ENCODE data around the gene DENND4A.
"Not testable (repeated sequence)": the region's sequence is repeated elsewhere in the genome, so short reads cannot be mapped to it uniquely, and the experiment has no call there.

The DENND4A gene

GRCh38 chr15:65789759-65790425, 2.2 kb downstream of the DENND4A start:
- DNase-seq (ENCODE audit: low read depth in 2 of 3, low spot score in 2 of 3) = no peak

GRCh38 chr15:65789105-65789504, 3.0 kb downstream of the DENND4A start:
- no peak for DNase-seq (ENCODE audit: low read depth in 2 of 3, low spot score in 2 of 3)

- DNase-seq (ENCODE audit: low read depth in 2 of 3, low spot score in 2 of 3) = no peak
These were observed 4.8 kb downstream of the DENND4A start for GRCh38 chr15:65787260-65787659.

GRCh38 chr15:65785151-65785550, 6.9 kb downstream of the DENND4A start:
- DNase-seq (ENCODE audit: low read depth in 2 of 3, low spot score in 2 of 3) = no peak

- no peak for DNase-seq (ENCODE audit: low read depth in 2 of 3, low spot score in 2 of 3)
These were observed 8.2 kb downstream of the DENND4A start for GRCh38 chr15:65783872-65784271.

- DNase-seq (ENCODE audit: low read depth in 2 of 3, low spot score in 2 of 3) = no peak
These were observed 10.0 kb downstream of the DENND4A start for GRCh38 chr15:65782096-65782495.

GRCh38 chr15:65778701-65779100, 13.4 kb downstream of the DENND4A start:
- not testable (repeated sequence) for DNase-seq (ENCODE audit: low read depth in 2 of 3, low spot score in 2 of 3)

GRCh38 chr15:65778269-65778668, 13.8 kb downstream of the DENND4A start:
- DNase-seq (ENCODE audit: low read depth in 2 of 3, low spot score in 2 of 3) = no peak

GRCh38 chr15:65777843-65778242, 14.2 kb downstream of the DENND4A start:
- no peak for DNase-seq (ENCODE audit: low read depth in 2 of 3, low spot score in 2 of 3)

GRCh38 chr15:65777053-65777452, 15.0 kb downstream of the DENND4A start:
- DNase-seq (ENCODE audit: low read depth in 2 of 3, low spot score in 2 of 3) = no peak

- DNase-seq (ENCODE audit: low read depth in 2 of 3, low spot score in 2 of 3) = no peak
These were observed 18.5 kb downstream of the DENND4A start for GRCh38 chr15:65773386-65774111.

GRCh38 chr15:65772930-65773329, 19.2 kb downstream of the DENND4A start:
- no peak for DNase-seq (ENCODE audit: low read depth in 2 of 3, low spot score in 2 of 3)

- no peak for DNase-seq (ENCODE audit: low read depth in 2 of 3, low spot score in 2 of 3)
These were observed 20.2 kb downstream of the DENND4A start for GRCh38 chr15:65771870-65772269.

- no peak for DNase-seq (ENCODE audit: low read depth in 2 of 3, low spot score in 2 of 3)
These were observed 22.6 kb downstream of the DENND4A start for GRCh38 chr15:65769482-65769881.

- DNase-seq (ENCODE audit: low read depth in 2 of 3, low spot score in 2 of 3) = no peak
These were observed 24.2 kb downstream of the DENND4A start for GRCh38 chr15:65767895-65768294.

GRCh38 chr15:65767264-65767595, 24.9 kb downstream of the DENND4A start:
- DNase-seq (ENCODE audit: low read depth in 2 of 3, low spot score in 2 of 3) = no peak

- no peak for DNase-seq (ENCODE audit: low read depth in 2 of 3, low spot score in 2 of 3)
These were observed 25.4 kb downstream of the DENND4A start for GRCh38 chr15:65766422-65767263.

- no peak for DNase-seq (ENCODE audit: low read depth in 2 of 3, low spot score in 2 of 3)
These were observed 27.0 kb downstream of the DENND4A start for GRCh38 chr15:65765106-65765505.

GRCh38 chr15:65762914-65763787, 28.9 kb downstream of the DENND4A start:
- no peak for DNase-seq (ENCODE audit: low read depth in 2 of 3, low spot score in 2 of 3)

GRCh38 chr15:65762399-65762798, 29.7 kb downstream of the DENND4A start:
- no peak for DNase-seq (ENCODE audit: low read depth in 2 of 3, low spot score in 2 of 3)

Data from activated CD8-positive, alpha-beta memory T cell treated with anti-CD3 and anti-CD28 coated beads for 48 hours (primary cell).